Endothelial cell of umbilical vein (primary cell): ENCODE results near the gene HOPX.

Experiments used
- EZH2 ChIP-seq: IDR thresholded peaks from 2 replicates; pipeline ENCODE4 v1.6.1; 2012; ENCODE audit warnings: borderline replicate concordance, low read depth, mild to moderate bottlenecking, moderate library complexity, low read length, inconsistent platforms; ENCODE audit not compliant: severe bottlenecking
- FOS ChIP-seq: IDR thresholded peaks from 2 replicates; pipeline ENCODE4 v1.6.1; 2011; ENCODE audit warnings: mild to moderate bottlenecking, low read length, moderate library complexity, borderline replicate concordance; ENCODE audit not compliant: insufficient read depth
- GATA2 ChIP-seq: IDR thresholded peaks from 2 replicates; pipeline ENCODE4 v1.7.0; 2011; ENCODE audit warnings: low read depth, mild to moderate bottlenecking, moderate library complexity, mixed read lengths, low read length; ENCODE audit not compliant: insufficient read length, insufficient read depth
- MYC ChIP-seq: IDR thresholded peaks from one replicate; pipeline ENCODE4 v1.6.1; 2011; ENCODE audit warnings: mild to moderate bottlenecking, low read depth, low read length
- POLR2A ChIP-seq: IDR thresholded peaks from 2 replicates; pipeline ENCODE4 v1.6.1; 2012; ENCODE audit warnings: low read depth, mild to moderate bottlenecking, control low read depth, low read length
- POLR2AphosphoS5 ChIP-seq: IDR thresholded peaks from 2 replicates; pipeline ENCODE4 v1.6.1; 2012; ENCODE audit warnings: low read depth, mild to moderate bottlenecking, control low read depth, low read length, moderate library complexity; ENCODE audit not compliant: insufficient read depth
- TF ChIP-seq, protein P1 (sequence below), 2 donors: IDR thresholded peaks; 1 replicate in 1 of 2; 2 replicates in 1 of 2; pipeline ENCODE4 v1.5.1; 2011; ENCODE audit warnings: low read length in 2 of 2, mild to moderate bottlenecking in 2 of 2, moderate library complexity in 2 of 2, control low read depth in 1 of 2, inconsistent platforms in 1 of 2, low read depth in 1 of 2; ENCODE audit not compliant: insufficient read depth in 1 of 2; ENCODE audit errors: extremely low read depth in 1 of 2
- TF ChIP-seq, protein P2 (sequence below): IDR thresholded peaks from 2 replicates; pipeline ENCODE4 v1.6.1; 2011; ENCODE audit not compliant: insufficient read depth, insufficient read length

DNA sequence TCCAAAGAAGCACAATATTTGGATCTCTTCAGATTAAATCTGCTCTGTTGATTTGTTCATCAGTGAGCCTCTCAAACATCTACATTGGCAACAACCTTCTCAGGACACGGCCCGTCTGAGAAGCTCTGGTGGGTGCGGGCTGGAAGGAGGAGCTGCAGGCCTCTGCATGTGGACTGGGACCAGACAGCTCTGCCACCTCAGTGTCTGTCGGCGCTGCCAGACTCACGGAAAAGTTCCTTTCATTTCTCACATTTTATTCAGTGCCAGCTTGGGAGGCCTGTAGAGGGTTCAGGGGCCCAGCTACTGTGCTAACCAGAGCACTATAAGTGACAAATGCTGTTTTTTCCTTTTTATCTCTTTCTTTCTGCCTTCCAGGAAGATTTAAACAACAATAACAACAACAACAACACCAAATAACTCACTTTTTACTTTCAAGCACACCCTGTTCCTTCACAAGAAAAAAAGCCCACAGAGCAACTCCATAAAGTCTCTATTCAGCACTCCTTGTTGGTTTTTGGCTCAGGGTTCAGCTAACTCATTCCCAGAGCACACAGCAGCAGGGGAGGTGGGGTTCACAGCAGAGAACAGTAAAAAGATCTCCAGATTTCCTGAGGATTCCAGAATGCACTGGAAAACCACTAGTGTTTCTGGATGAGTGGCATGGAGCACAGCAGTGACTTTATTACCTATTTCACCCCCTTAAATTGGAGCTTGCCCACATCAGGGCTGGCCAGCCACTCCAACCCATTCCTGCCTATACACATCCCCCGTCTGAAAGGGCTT is 23.2 kb upstream of the HOPX start:
- TF ChIP-seq POLR2A = no peak
- TF ChIP-seq, protein P1, sequence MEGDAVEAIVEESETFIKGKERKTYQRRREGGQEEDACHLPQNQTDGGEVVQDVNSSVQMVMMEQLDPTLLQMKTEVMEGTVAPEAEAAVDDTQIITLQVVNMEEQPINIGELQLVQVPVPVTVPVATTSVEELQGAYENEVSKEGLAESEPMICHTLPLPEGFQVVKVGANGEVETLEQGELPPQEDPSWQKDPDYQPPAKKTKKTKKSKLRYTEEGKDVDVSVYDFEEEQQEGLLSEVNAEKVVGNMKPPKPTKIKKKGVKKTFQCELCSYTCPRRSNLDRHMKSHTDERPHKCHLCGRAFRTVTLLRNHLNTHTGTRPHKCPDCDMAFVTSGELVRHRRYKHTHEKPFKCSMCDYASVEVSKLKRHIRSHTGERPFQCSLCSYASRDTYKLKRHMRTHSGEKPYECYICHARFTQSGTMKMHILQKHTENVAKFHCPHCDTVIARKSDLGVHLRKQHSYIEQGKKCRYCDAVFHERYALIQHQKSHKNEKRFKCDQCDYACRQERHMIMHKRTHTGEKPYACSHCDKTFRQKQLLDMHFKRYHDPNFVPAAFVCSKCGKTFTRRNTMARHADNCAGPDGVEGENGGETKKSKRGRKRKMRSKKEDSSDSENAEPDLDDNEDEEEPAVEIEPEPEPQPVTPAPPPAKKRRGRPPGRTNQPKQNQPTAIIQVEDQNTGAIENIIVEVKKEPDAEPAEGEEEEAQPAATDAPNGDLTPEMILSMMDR (IDR thresholded peaks at IDR 0.05; ENCODE audit: extremely low read depth in 1 of 2, insufficient read depth in 1 of 2, low read depth in 1 of 2, low read length in 2 of 2) = no peak
- TF ChIP-seq EZH2 = no peak
- TF ChIP-seq, protein P2, sequence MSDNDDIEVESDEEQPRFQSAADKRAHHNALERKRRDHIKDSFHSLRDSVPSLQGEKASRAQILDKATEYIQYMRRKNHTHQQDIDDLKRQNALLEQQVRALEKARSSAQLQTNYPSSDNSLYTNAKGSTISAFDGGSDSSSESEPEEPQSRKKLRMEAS = no peak
- TF ChIP-seq MYC = no peak
- TF ChIP-seq FOS = no peak
- no peak for TF ChIP-seq POLR2AphosphoS5
- no peak for TF ChIP-seq GATA2
